A549 (cell line): ENCODE measurements around the gene TEX12.
"Not testable (repeated sequence)": the region's sequence is repeated elsewhere in the genome, so short reads cannot be mapped to it uniquely, and the experiment has no call there.

Experiments
- CEBPB ChIP-seq, 2 experiments: fragments of >200 bp in 1 of 2; sonication (Bioruptor Twin) in 1 of 2; formaldehyde crosslinking in 1 of 2; IDR thresholded peaks; 2 replicates each; pipeline ENCODE4 v1.6.1; 2012 to 2016
- CTCF ChIP-seq: fragments of >200 bp; sonication (Bioruptor Twin); formaldehyde crosslinking; IDR thresholded peaks from 3 replicates; pipeline ENCODE4 v1.5.1; 2016
- E2F6 ChIP-seq: IDR thresholded peaks from 2 replicates; pipeline ENCODE4 v1.6.1; 2012; ENCODE audit warnings: low read depth, borderline replicate concordance
- EHF ChIP-seq: fragments of 250-450 bp; sonication (Bioruptor Pico); IDR thresholded peaks from 2 replicates; pipeline ENCODE4 v1.5.0; 2020; ENCODE audit warnings: mild to moderate bottlenecking
- EP300 ChIP-seq, 2 experiments: fragments of >200 bp; sonication (Bioruptor Twin); formaldehyde crosslinking; IDR thresholded peaks; 2 replicates in 1 of 2; 3 replicates in 1 of 2; pipeline ENCODE4 v1.6.1; 2016 to 2017
- HMGXB4 ChIP-seq: fragments of 250-450 bp; sonication (Bioruptor Pico); IDR thresholded peaks from 2 replicates; pipeline ENCODE4 v1.5.0; 2021; ENCODE audit warnings: mild to moderate bottlenecking, moderate library complexity, borderline replicate concordance
- MAFK ChIP-seq: fragments of 450-650 bp; IDR thresholded peaks from 2 replicates; pipeline ENCODE4 v1.6.1; 2014; ENCODE audit not compliant: partially characterized antibody
- NFE2L2 ChIP-seq: fragments of 150-350 bp; conservative IDR thresholded peaks from 2 replicates; pipeline ENCODE4 v1.6.1; 2014; ENCODE audit warnings: low read length
- NR3C1 ChIP-seq: fragments of >200 bp; sonication (Bioruptor Twin); formaldehyde crosslinking; IDR thresholded peaks from 3 replicates; pipeline ENCODE4 v1.6.1; 2017
- POLR2A ChIP-seq: IDR thresholded peaks from 2 replicates; pipeline ENCODE4 v1.6.1; 2012; ENCODE audit warnings: mild to moderate bottlenecking, low read length
- RAD21 ChIP-seq, 2 experiments: fragments of >200 bp in 1 of 2; sonication (Bioruptor Twin) in 1 of 2; formaldehyde crosslinking in 1 of 2; IDR thresholded peaks in 1 of 2; conservative IDR thresholded peaks in 1 of 2; 2 replicates in 1 of 2; 3 replicates in 1 of 2; pipeline ENCODE4 v1.6.1; 2012 to 2018; ENCODE audit warnings: inconsistent platforms in 1 of 2
- USF2 ChIP-seq: fragments of 450-650 bp; IDR thresholded peaks from 2 replicates; pipeline ENCODE4 v1.6.1; 2014; ENCODE audit warnings: antibody characterized with exemption
- ZC3H11A ChIP-seq: fragments of 450-650 bp; IDR thresholded peaks from 2 replicates; pipeline ENCODE4 v1.6.1; 2014; ENCODE audit warnings: antibody characterized with exemption, mild to moderate bottlenecking
- ZFP36 ChIP-seq: fragments of 450-650 bp; IDR thresholded peaks from 2 replicates; pipeline ENCODE4 v1.6.1; 2014; ENCODE audit warnings: borderline replicate concordance; ENCODE audit not compliant: partially characterized antibody

- TF ChIP-seq HMGXB4 (CRISPR knock-in tag); CEBPB (IDR thresholded peaks at IDR 0.05); USF2; ZC3H11A; POLR2A; CTCF; EHF (CRISPR knock-in tag); MAFK; NR3C1; NFE2L2; ZFP36; E2F6; RAD21 (conservative IDR thresholded peaks at IDR 0.05 in 1 of 2, IDR thresholded peaks at IDR 0.05 in 1 of 2); EP300 (IDR thresholded peaks at IDR 0.05): not testable (repeated sequence)
These were observed 31.9 kb downstream of the TEX12 start for GRCh38 chr11:112199101-112199500.
